ENCODE measurements around the gene SMIM3. TPM values are rescaled to one million over a fixed set of nuclear protein-coding genes. Genes with fewer than 3 reads are reported as not detected.

The SMIM3 gene
- total RNA-seq, 4 donors from 2014 or later = 14.2 to 17.9 (median 15.4) TPM

- DNase-seq (no peak), ATAC-seq (no peak)
- in situ Hi-C loops (cut with MboI; ENCODE audit: low sequenced_read_pairs in 4 of 4) (no loop called here), intact Hi-C loops (cut with DNase I; ENCODE audit: low total_unique reads) (loop anchor here (10.0 kb wide), 1 partner anchor 380 kb away; no protein-coding TSS in a partner anchor)
- no peaks in the 10 kb centered on the region for H3K27me3 ChIP-seq
- H3K4me1 ChIP-seq = peaks cover 0 to 23% of the 10 kb centered on the region in 2 donors
- no peak for TF ChIP-seq CTCF (IDR thresholded peaks at IDR 0.05 in 4 of 5, conservative IDR thresholded peaks at IDR 0.05 in 1 of 5)
- no peak for TF ChIP-seq POLR2A (IDR thresholded peaks at IDR 0.05)
- peaks cover 0 to 3% of the 10 kb centered on the region in 2 donors for H3K36me3 ChIP-seq
- no peaks in the 10 kb centered on the region for H3K9me3 ChIP-seq
- no peak overlapping the region for H3K4me3 ChIP-seq
- H3K27ac ChIP-seq = no peak overlapping the region
These were observed 16.4 kb downstream of the SMIM3 start for GRCh38 chr5:150794927-150795326.

GRCh38 chr5:150797384-150797783 lies 18.8 kb downstream of the SMIM3 start:
- intact Hi-C loops (cut with DNase I; ENCODE audit: low total_unique reads) = loop anchor here (10.0 kb wide), 1 partner anchor 377 kb away; no protein-coding TSS in a partner anchor
- in situ Hi-C loops (cut with MboI; ENCODE audit: low sequenced_read_pairs in 4 of 4) = no loop called here
- H3K9me3 ChIP-seq = no peaks in the 10 kb centered on the region
- no peak for DNase-seq
- H3K4me3 ChIP-seq = no peak overlapping the region
- H3K4me1 ChIP-seq = peaks cover 3 to 8% of the 10 kb centered on the region in 2 donors
- peaks cover 0 to 3% of the 10 kb centered on the region in 2 donors for H3K36me3 ChIP-seq
- no peak for TF ChIP-seq CTCF (IDR thresholded peaks at IDR 0.05 in 4 of 5, conservative IDR thresholded peaks at IDR 0.05 in 1 of 5)
- no peak for TF ChIP-seq POLR2A (IDR thresholded peaks at IDR 0.05)
- H3K27me3 ChIP-seq = no peaks in the 10 kb centered on the region
- no peak overlapping the region for H3K27ac ChIP-seq
- no peak for ATAC-seq

GRCh38 chr5:150801117-150801927 lies 22.8 kb downstream of the SMIM3 start:
- Histone ChIP-seq H3K4me1 (peaks cover 0 to 3% of the 10 kb centered on the region in 2 donors), H3K36me3 (no peaks in the 10 kb centered on the region), H3K9me3 (no peaks in the 10 kb centered on the region), H3K27me3 (no peaks in the 10 kb centered on the region), H3K27ac (peak overlapping the region; percentile 14 to 30 (median 26)), H3K4me3 (peak overlapping the region; percentile 13 to 29 (median 20))
- TF ChIP-seq CTCF (IDR thresholded peaks at IDR 0.05 in 4 of 5, conservative IDR thresholded peaks at IDR 0.05 in 1 of 5) (peak; percentile 31 to 55 (median 45)), POLR2A (IDR thresholded peaks at IDR 0.05) (no peak)
- intact Hi-C loops (cut with DNase I; ENCODE audit: low total_unique reads) = loop anchor here (2.0 kb wide), 2 partner anchors 45 to 247 kb away; partner anchors contain the start of gene IRGM
- in situ Hi-C loops (cut with MboI; ENCODE audit: low sequenced_read_pairs in 4 of 4) = loop anchor here in 1 of 4 donors (5.0 kb wide), 1 partner anchor 46 kb away; the partner anchor contains the start of gene IRGM
- ATAC-seq (peak; percentile 80 to 93), DNase-seq (no peak)

GRCh38 chr5:150804388-150804787 lies 25.8 kb downstream of the SMIM3 start:
- ATAC-seq (no peak), DNase-seq (no peak)
- in situ Hi-C loops (cut with MboI; ENCODE audit: low sequenced_read_pairs in 4 of 4) = loop anchor here in 1 of 4 donors (5.0 kb wide), 1 partner anchor 43 kb away; the partner anchor contains the start of gene IRGM
- no peak overlapping the region for H3K27ac ChIP-seq
- no peaks in the 10 kb centered on the region for H3K36me3 ChIP-seq
- H3K4me1 ChIP-seq = peaks cover 0 to 3% of the 10 kb centered on the region in 2 donors
- no peaks in the 10 kb centered on the region for H3K27me3 ChIP-seq
- no peak for TF ChIP-seq CTCF (IDR thresholded peaks at IDR 0.05 in 4 of 5, conservative IDR thresholded peaks at IDR 0.05 in 1 of 5)
- no peak overlapping the region for H3K4me3 ChIP-seq
- no peaks in the 10 kb centered on the region for H3K9me3 ChIP-seq
- intact Hi-C loops (cut with DNase I; ENCODE audit: low total_unique reads) = no loop called here
